Duodenal mucosa (tissue), 2 donors: ENCODE data around the gene TNRC18.

ENCODE experiments used
- H3K27ac ChIP-seq: one replicate; pipeline ENCODE4 v1.7.0; 2013; ENCODE audit warnings: low read depth, low read length
- H3K27me3 ChIP-seq, 2 donors: one replicate each; pipeline ENCODE4 v1.7.0; 2013; ENCODE audit warnings: low read length in 2 of 2, control low read depth in 1 of 2; ENCODE audit not compliant: insufficient read depth in 2 of 2, control insufficient read depth in 1 of 2
- H3K36me3 ChIP-seq, 2 donors: one replicate each; pipeline ENCODE4 v1.7.0; 2013; ENCODE audit warnings: low read length in 2 of 2, control low read depth in 1 of 2; ENCODE audit not compliant: insufficient read depth in 2 of 2, control insufficient read depth in 1 of 2
- H3K4me1 ChIP-seq, 2 donors: one replicate each; pipeline ENCODE4 v1.7.0; 2013; ENCODE audit warnings: low read length in 2 of 2, control low read depth in 1 of 2; ENCODE audit not compliant: insufficient read depth in 2 of 2, control insufficient read depth in 1 of 2
- H3K4me3 ChIP-seq, 2 donors: one replicate each; pipeline ENCODE4 v1.7.0; 2013; ENCODE audit warnings: low read length in 2 of 2, low read depth in 1 of 2
- H3K9ac ChIP-seq, 2 donors: one replicate each; pipeline ENCODE4 v1.7.0; 2013; ENCODE audit warnings: low read length in 2 of 2, low read depth in 1 of 2
- H3K9me3 ChIP-seq, 2 donors: one replicate each; pipeline ENCODE4 v1.7.0; 2013; ENCODE audit warnings: low read length in 2 of 2, control low read depth in 1 of 2; ENCODE audit not compliant: control insufficient read depth in 1 of 2

TNRC18 gene

GRCh38 chr7:5420881-5421713 is 2.5 kb downstream of the TNRC18 start:
- Histone ChIP-seq H3K27me3 (no peaks in the 10 kb centered on the region), H3K4me1 (peaks cover 15 to 17% of the 10 kb centered on the region in 2 donors), H3K4me3 (peak overlapping the region; percentile 73 to 96), H3K9me3 (no peaks in the 10 kb centered on the region), H3K36me3 (no peaks in the 10 kb centered on the region), H3K27ac (peak overlapping the region; percentile 93), H3K9ac (peak overlapping the region; percentile 94 to 97)

GRCh38 chr7:5420067-5420880 is 3.4 kb downstream of the TNRC18 start:
- Histone ChIP-seq H3K36me3 (no peaks in the 10 kb centered on the region), H3K9ac (peak overlapping the region; percentile 79 to 97), H3K4me3 (peak overlapping the region; percentile 73 to 81), H3K4me1 (peaks cover 15 to 17% of the 10 kb centered on the region in 2 donors), H3K9me3 (no peaks in the 10 kb centered on the region), H3K27me3 (no peaks in the 10 kb centered on the region), H3K27ac (peak overlapping the region; percentile 88)

GRCh38 chr7:5419539-5420066 is 4.0 kb downstream of the TNRC18 start:
- peak overlapping the region; percentile 79 to 97 for H3K9ac ChIP-seq
- H3K9me3 ChIP-seq, result no peaks in the 10 kb centered on the region
- H3K4me3 ChIP-seq, result peak overlapping the region; percentile 73 to 81
- H3K36me3 ChIP-seq, result no peaks in the 10 kb centered on the region
- H3K27ac ChIP-seq, result peak overlapping the region; percentile 88
- H3K27me3 ChIP-seq, result no peaks in the 10 kb centered on the region
- peaks cover 15 to 17% of the 10 kb centered on the region in 2 donors for H3K4me1 ChIP-seq

- Histone ChIP-seq H3K4me1 (peaks cover 15 to 17% of the 10 kb centered on the region in 2 donors), H3K4me3 (peak overlapping the region; percentile 73 to 81), H3K36me3 (no peaks in the 10 kb centered on the region), H3K27me3 (no peaks in the 10 kb centered on the region), H3K27ac (peak overlapping the region; percentile 56), H3K9me3 (no peaks in the 10 kb centered on the region), H3K9ac (peak overlapping the region in 1 of 2 donors; percentile 39)
These were observed 5.4 kb downstream of the TNRC18 start for GRCh38 chr7:5418285-5418582.

- Histone ChIP-seq H3K9me3 (no peaks in the 10 kb centered on the region), H3K4me3 (peak overlapping the region; percentile 73 to 81), H3K27ac (peak overlapping the region; percentile 56), H3K9ac (no peak overlapping the region), H3K27me3 (no peaks in the 10 kb centered on the region), H3K4me1 (peaks cover 15 to 17% of the 10 kb centered on the region in 2 donors), H3K36me3 (no peaks in the 10 kb centered on the region)
These were observed 6.2 kb downstream of the TNRC18 start for GRCh38 chr7:5417106-5418071.

- Histone ChIP-seq H3K9ac (no peak overlapping the region), H3K9me3 (no peaks in the 10 kb centered on the region), H3K4me1 (peaks cover 15 to 17% of the 10 kb centered on the region in 2 donors), H3K27ac (no peak overlapping the region), H3K27me3 (no peaks in the 10 kb centered on the region), H3K4me3 (no peak overlapping the region), H3K36me3 (no peaks in the 10 kb centered on the region)
These were observed 8.7 kb downstream of the TNRC18 start for GRCh38 chr7:5414916-5415315.

- Histone ChIP-seq H3K9me3 (no peaks in the 10 kb centered on the region), H3K36me3 (no peaks in the 10 kb centered on the region), H3K4me1 (peaks cover 4 to 11% of the 10 kb centered on the region in 2 donors), H3K27me3 (no peaks in the 10 kb centered on the region), H3K4me3 (no peak overlapping the region), H3K9ac (no peak overlapping the region), H3K27ac (no peak overlapping the region)
These were observed 10.2 kb downstream of the TNRC18 start for GRCh38 chr7:5413449-5413786.

GRCh38 chr7:5408777-5409176 is 14.9 kb downstream of the TNRC18 start:
- H3K4me1 ChIP-seq, result no peaks in the 10 kb centered on the region
- peaks cover 0 to 3% of the 10 kb centered on the region in 2 donors for H3K36me3 ChIP-seq
- no peak overlapping the region for H3K9ac ChIP-seq
- no peaks in the 10 kb centered on the region for H3K27me3 ChIP-seq
- H3K9me3 ChIP-seq, result no peaks in the 10 kb centered on the region
- no peak overlapping the region for H3K4me3 ChIP-seq
- no peak overlapping the region for H3K27ac ChIP-seq

- Histone ChIP-seq H3K27ac (no peak overlapping the region), H3K4me1 (no peaks in the 10 kb centered on the region), H3K27me3 (no peaks in the 10 kb centered on the region), H3K4me3 (no peak overlapping the region), H3K36me3 (peaks cover 0 to 3% of the 10 kb centered on the region in 2 donors), H3K9ac (no peak overlapping the region), H3K9me3 (no peaks in the 10 kb centered on the region)
These were observed 16.4 kb downstream of the TNRC18 start for GRCh38 chr7:5406957-5407945.
